GM21526 (cell line): ENCODE data around the gene USP47.

Source experiments
- ATAC-seq: cut with Tn5 transposase; IDR thresholded peaks from one replicate; pipeline ENCODE4 v1.9.1; 2021; ENCODE audit warnings: moderate library complexity; ENCODE audit not compliant: unreplicated experiment, low FRiP score

The USP47 gene

DNA sequence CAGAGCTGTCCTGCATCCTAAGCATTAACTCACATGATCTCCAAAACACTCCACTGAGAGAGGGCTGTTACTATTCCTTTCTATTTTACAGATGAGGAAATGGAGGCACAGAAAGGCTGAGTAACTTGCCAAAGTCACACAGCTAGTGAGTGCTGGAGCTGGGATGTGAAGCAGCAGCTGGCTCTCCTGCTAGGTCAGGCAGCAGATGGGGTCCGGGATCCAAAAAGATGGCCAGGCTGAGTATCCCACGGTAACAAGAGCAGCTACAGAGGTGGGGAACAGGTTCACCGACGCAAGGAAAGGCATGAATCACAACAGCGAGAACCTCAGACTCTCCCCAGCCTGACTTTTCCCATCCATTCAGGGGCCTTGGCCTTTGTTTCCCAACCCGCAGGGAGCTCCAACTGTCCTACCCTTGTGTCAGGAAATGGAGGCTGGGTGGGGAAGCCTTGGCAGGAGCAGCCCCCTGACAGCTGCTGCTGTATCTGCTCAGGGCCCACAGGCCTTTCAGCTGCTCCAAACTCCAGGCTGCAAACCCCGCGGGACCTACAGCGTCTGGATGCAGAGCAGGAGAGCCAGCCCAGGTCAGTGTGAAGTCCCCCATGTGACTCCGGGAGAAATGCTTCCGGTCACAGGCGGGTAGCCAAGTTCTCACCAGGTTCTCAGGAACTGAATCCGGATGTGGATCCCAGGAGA, 137.2 kb downstream of the USP47 start:
- ATAC-seq, result no peak

GRCh38 chr11:11979488-11980117, 137.8 kb downstream of the USP47 start:
- no peak for ATAC-seq

GRCh38 chr11:11980200-11980599, 138.4 kb downstream of the USP47 start:
- no peak for ATAC-seq

DNA sequence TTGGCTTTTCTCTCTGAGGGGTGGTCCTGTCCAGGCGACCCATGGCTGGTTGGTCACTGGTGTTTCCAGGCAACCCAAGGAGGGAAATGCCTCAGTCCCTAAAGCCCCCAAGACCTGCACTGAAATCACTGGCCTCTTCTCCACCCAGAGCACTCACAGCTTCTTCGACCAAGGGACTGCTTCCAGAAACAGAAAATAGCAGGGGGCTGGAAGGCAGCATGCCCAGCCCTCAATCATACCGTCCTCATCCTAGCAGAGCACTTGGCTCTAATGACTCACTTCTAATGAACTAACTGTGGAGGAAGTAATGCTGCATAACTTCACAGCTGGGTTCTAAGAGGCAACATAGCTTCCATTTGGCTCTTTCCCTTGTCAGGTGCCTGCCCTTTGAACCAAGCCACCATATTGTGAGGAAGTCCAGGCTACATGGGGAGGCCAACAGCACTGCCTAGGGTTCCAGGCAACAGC, 139.1 kb downstream of the USP47 start:
- no peak for ATAC-seq

DNA sequence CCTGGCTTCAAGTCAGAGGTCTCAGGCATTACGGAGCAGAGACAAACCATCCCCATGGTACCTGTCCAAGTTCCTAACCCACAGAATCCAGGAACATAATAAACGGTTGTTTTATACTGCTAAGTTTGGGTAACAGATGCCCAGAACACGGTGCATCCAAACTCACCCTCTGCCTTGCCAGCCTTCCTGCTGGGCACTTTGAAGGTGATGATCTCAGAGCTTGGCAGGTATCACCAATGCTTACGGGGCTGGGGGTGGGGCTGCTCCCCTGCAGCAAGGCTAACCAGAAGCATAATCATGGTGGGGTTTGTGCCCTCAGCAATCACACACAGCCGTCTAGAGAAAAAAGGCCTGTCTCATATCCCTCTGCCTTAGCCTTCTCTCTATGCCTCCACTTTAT, 139.6 kb downstream of the USP47 start:
- ATAC-seq, result no peak

GRCh38 chr11:11981840-11982239, 140.1 kb downstream of the USP47 start:
- no peak for ATAC-seq

DNA sequence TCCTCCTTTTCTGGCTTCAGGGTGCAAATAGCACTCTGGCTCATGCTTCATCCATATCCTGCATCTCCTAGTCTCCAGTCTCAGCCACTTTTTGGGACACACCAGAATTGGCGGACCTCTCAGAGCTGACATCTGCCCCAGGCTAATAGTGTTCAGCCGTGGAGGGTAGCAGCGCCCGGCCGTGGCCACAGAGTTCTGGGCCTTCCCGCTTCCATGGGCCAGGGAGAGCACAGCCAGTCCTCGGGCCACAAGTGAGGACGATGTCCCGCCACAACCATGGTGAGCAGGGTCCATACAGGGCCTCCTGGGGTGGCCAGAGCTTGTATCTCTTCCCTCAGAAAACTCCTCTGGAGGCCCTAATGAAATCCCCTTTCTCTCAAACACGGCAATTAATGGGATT, 140.7 kb downstream of the USP47 start:
- no peak for ATAC-seq

DNA sequence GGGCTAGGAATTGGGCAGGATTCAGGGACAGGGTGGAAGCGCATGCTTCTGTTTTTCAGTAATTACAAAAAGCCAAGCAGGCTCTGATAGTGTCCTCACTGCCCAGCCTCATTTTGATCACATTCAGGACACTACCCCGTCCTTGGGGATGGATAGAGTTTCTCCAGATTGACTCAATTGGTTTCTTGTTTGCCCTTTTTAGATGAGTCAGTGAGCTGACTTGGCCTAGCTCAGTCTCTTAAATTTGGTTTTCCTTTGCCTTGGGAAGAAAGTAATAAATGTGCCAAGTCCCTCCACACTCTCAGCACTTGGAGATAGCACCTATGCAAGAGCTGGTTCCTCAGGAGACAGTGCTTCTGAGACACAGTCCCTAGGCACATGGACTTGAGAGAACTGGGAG, 141.2 kb downstream of the USP47 start:
- ATAC-seq, result no peak

DNA sequence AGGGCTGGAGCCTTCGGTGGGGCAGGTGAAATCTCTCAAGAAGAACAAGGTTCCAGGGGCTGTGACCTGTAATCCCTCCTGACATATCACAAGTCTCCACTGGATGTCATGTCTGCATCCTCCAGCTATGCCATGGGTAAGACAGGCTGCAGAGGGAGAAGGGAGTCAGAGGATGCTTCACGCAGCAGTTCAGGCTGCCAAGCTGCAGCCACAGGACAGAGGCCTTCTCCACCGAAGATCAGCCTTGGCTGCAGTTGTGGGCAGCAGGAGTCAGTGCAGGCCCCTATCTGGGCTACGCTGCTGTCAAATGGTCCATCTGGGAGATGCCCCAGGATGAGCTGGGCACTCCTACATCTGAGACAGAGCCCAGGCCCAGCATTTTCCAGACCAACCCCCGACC, 141.7 kb downstream of the USP47 start:
- ATAC-seq, result no peak

DNA sequence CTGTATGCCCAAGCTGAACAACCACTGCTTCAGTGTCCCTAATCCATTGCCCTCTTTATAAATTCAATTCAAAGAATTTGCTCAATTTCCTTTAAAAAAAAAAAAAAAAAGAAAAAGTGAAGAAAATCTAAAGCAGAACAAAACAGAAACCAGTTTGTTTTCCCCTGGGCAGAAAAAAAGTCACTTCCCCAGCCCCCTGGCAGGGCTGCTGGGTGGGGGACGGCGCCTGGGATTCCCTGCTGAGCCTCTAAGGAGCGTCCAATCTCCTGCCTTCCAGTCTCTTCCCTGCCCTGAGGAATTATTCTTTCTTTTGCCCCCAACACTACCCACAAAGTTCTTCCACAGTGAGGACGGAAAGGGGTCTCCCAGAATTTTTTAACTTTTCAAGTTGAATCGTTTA, 142.8 kb downstream of the USP47 start:
- ATAC-seq, result no peak

DNA sequence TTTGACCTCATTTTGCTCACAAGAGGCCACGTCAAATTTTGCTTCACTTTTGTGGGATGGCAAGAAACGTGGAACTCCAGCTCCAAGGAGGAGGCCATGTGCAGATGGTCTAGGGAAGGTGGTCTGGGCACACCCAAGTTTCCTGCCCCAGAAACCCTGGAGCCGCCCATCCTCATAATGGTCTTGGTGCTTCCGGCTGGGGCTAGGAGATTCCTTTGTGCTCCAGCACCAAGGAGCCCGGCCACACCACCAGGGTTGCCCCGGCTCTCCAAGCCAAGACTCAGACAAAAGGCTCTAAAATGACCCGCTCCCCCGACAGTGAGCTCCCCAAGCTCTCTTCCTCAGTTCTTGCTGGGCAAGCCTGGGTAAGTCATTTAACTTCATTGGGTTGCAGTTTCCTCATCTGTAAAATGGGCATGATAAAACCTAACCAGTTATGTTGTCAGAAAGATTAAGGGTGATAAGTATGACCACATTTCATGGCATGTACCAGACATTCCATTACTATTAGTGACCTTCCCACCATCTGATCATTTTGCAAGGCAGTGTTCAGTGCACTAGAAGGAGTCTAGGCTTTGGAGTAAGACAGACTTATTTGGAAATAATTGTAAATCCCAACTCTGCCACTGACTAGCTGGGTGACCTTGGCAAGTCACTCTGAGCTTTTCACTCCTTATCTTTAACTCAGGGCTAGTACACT, 143.4 kb downstream of the USP47 start:
- no peak for ATAC-seq

DNA sequence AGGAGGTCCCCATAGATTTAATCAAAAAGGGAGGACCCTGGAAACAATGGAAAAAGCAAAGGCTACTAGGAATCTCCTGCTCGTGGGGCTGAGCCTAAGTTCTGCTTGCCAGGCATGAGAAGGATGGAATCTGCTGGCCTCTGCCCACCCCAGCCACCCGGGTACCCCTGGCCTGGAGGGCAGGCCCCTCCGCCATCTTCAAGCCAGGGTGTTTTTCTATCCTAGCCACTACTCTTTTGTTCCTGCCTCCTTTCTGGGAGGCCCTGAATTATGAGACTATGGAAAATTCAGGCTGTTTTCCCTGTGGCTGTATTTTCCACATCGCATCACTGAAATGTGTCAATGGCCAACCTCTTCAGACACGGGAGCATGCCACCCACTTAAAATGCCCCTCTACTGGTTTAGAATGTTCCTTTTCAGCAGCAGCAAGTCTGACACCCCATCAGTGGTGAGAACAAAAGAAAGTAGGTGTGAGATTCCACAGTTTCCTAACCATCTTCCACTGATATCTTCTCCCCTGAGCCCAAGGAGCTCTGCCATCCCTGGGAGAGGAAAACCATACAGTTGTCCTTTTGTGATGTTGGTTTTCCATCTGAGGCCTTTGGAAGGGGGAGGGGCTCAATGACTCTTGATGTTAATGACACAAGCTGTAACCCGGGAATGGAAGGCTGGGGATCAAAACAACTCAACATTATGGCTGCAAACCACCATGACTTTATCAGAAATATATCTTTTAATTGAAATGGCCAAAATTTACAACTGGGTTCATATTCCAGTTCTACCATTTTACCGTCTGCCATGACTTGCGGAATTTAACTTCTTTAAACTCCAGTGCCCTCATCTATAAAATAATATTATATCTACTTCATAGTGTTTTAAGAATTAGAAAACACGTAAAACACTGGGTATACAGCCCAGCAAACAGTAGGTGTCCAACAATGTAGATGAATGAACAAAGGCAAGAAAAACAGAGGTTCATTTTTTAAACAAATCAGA, 144.5 kb downstream of the USP47 start:
- no peak for ATAC-seq

- ATAC-seq, result no peak
Measured at GRCh38 chr11:11987503-11988022, 145.8 kb downstream of the USP47 start.

- ATAC-seq, result no peak
Measured at GRCh38 chr11:11988099-11988651, 146.4 kb downstream of the USP47 start.

DNA sequence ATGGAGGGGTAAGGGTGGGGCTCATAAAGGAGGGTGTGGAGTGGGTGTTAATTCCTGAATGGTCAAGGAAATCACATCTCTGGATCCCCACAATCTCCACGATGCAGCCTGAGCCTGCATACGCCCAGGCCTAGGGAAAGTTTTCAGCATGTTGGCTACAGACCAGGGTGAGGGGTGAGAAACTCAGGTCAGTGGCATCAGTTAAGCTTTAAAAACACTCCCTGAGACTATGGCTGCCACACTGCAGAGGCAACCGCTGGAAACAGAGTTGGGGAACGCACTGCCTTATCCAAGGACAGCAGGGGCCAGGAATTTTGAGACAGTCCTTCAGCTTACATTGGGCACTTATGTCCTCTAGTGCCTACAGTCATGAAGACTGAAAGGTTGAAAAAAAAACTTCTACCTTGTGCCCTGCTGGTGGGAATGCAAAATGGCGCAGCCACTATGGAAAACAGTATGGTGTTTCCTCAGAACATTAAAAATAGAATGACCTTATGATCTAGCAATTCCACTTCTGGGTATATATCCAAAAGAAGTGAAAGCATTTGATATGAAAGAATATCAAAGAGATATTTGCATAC, 147.0 kb downstream of the USP47 start:
- no peak for ATAC-seq

- ATAC-seq, result no peak
Measured at GRCh38 chr11:11989774-11990744, 148.3 kb downstream of the USP47 start.

- ATAC-seq, result no peak
Measured at GRCh38 chr11:11992257-11993212, 150.8 kb downstream of the USP47 start.
